H1 (cell line): ENCODE data around the gene IGLL1. TPM values are rescaled to one million over a fixed set of nuclear protein-coding genes. Genes with fewer than 3 reads are reported as not detected.

ENCODE experiments used
- CTCF ChIA-PET: fragments of 300-600 bp; sonication (Branson Sonifier 250); formaldehyde crosslinking; loops from one replicate; lab custom pipeline; 2021; ENCODE audit not compliant: partially characterized antibody; lab: Charles Lee
- POLR2A ChIA-PET: fragments of 300-600 bp; sonication (Branson Sonifier 250); formaldehyde crosslinking; loops from one replicate; lab custom pipeline; 2021; ENCODE audit warnings: inconsistent platforms; ENCODE audit not compliant: partially characterized antibody; lab: Charles Lee
- DNase-seq, 2 experiments: peaks; one replicate each; pipeline versions ENCODE4 v3.0.0 to v3.0.0-alpha.2; 2010 to 2022; ENCODE audit warnings: low spot score in 2 of 2, low read depth in 1 of 2, mixed read lengths in 1 of 2
- FAIRE-seq: peaks from 2 replicates; lab custom pipeline; 2011; peaks lifted over from hg19 to GRCh38; lab: Jason Lieb, UNC
- H2AFZ ChIP-seq: 2 replicates; pipeline ENCODE4 v1.8.1; 2012; ENCODE audit warnings: low read length, inconsistent platforms
- H2AK5ac ChIP-seq: 2 replicates; pipeline ENCODE4 v1.6.1; 2013; ENCODE audit warnings: low read depth, low read length
- H2BK120ac ChIP-seq: replicated peaks from 2 replicates; pipeline ENCODE3; 2013; ENCODE audit warnings: low read depth, low read length, inconsistent platforms
- H2BK12ac ChIP-seq: 2 replicates; pipeline ENCODE4 v1.6.1; 2013; ENCODE audit warnings: low read depth, low read length
- H2BK15ac ChIP-seq: 2 replicates; pipeline ENCODE4 v1.6.1; 2013; ENCODE audit warnings: low read length
- H2BK20ac ChIP-seq: 2 replicates; pipeline ENCODE4 v1.6.1; 2013; ENCODE audit warnings: low read length
- H2BK5ac ChIP-seq: 2 replicates; pipeline ENCODE4 v1.6.1; 2013; ENCODE audit warnings: low read depth, low read length
- H3K14ac ChIP-seq: 2 replicates; pipeline ENCODE4 v1.6.1; 2013; ENCODE audit warnings: inconsistent platforms; ENCODE audit not compliant: insufficient read length
- H3K18ac ChIP-seq: 2 replicates; pipeline ENCODE4 v1.6.1; 2013; ENCODE audit warnings: low read length; ENCODE audit errors: extremely low read depth
- H3K23ac ChIP-seq: 2 replicates; pipeline ENCODE4 v1.6.1; 2013; ENCODE audit warnings: inconsistent platforms; ENCODE audit not compliant: insufficient read length
- H3K23me2 ChIP-seq: 2 replicates; pipeline ENCODE4 v1.6.1; 2013; ENCODE audit warnings: low read depth, low read length
- H3K27ac ChIP-seq: 2 replicates; pipeline ENCODE4 v1.6.1; 2011; ENCODE audit warnings: low read depth, low read length, inconsistent platforms
- H3K27me3 ChIP-seq, 4 experiments: replicated peaks in 1 of 4; 1 replicate in 1 of 4; 2 replicates in 3 of 4; pipeline versions ENCODE4 v1.6.1 to v1.8.1; 2011 to 2013; ENCODE audit warnings: low read length in 3 of 4, mild to moderate bottlenecking in 3 of 4, inconsistent platforms in 2 of 4, mixed read lengths in 2 of 4, moderate library complexity in 1 of 4; ENCODE audit not compliant: control insufficient read depth in 3 of 4, insufficient read depth in 3 of 4; ENCODE audit errors: extremely low read depth in 1 of 4
- H3K36me3 ChIP-seq, 4 experiments: 2 replicates each; pipeline versions ENCODE4 v1.6.1 to v1.8.1; 2011 to 2013; ENCODE audit warnings: mild to moderate bottlenecking in 4 of 4, low read length in 3 of 4, moderate library complexity in 2 of 4, control low read depth in 1 of 4, inconsistent platforms in 1 of 4; ENCODE audit not compliant: insufficient read depth in 4 of 4, control insufficient read depth in 2 of 4
- H3K4ac ChIP-seq: replicated peaks from 2 replicates; pipeline ENCODE3; 2013; ENCODE audit warnings: low read length, low read depth, mixed read lengths, inconsistent platforms; ENCODE audit not compliant: insufficient read length
- H3K4me1 ChIP-seq, 4 experiments: replicated peaks in 1 of 4; 1 replicate in 1 of 4; 2 replicates in 3 of 4; pipeline versions ENCODE4 v1.6.1 to v1.8.1; 2011 to 2013; ENCODE audit warnings: low read length in 3 of 4, inconsistent platforms in 2 of 4, mixed read lengths in 1 of 4; ENCODE audit not compliant: insufficient read depth in 4 of 4, control insufficient read depth in 3 of 4
- H3K4me2 ChIP-seq, 2 experiments: 2 replicates each; pipeline versions ENCODE4 v1.6.1 to v1.8.1; 2011 to 2013; ENCODE audit warnings: low read depth in 2 of 2, low read length in 2 of 2, control low read depth in 1 of 2, inconsistent platforms in 1 of 2, mild to moderate bottlenecking in 1 of 2; ENCODE audit not compliant: insufficient read depth in 1 of 2
- H3K4me3 ChIP-seq, 4 experiments: fragments of 200-600, 300-600 bp in 1 of 4; sonication (generic), shearing (Covaris generic), sonication (Bioruptor Twin) in 1 of 4; 2 replicates each; pipeline versions ENCODE4 v1.5.1 to v1.8.1; 2011 to 2016; ENCODE audit warnings: low read length in 4 of 4, low read depth in 3 of 4, control low read depth in 2 of 4, inconsistent platforms in 2 of 4, mild to moderate bottlenecking in 2 of 4, mixed read lengths in 1 of 4, moderate library complexity in 1 of 4; ENCODE audit not compliant: insufficient read depth in 2 of 4; ENCODE audit errors: extremely low read depth in 1 of 4
- H3K56ac ChIP-seq: replicated peaks from 2 replicates; pipeline ENCODE3; 2013; ENCODE audit warnings: low read depth, mild to moderate bottlenecking, mixed read lengths, low read length, inconsistent platforms; ENCODE audit not compliant: insufficient read length
- H3K79me1 ChIP-seq: 2 replicates; pipeline ENCODE4 v1.6.1; 2013; ENCODE audit warnings: low read depth, low read length, control low read depth
- H3K79me2 ChIP-seq, 2 experiments: 2 replicates each; pipeline versions ENCODE4 v1.6.1 to v1.8.1; 2012 to 2013; ENCODE audit warnings: low read length in 2 of 2, mild to moderate bottlenecking in 2 of 2, inconsistent platforms in 1 of 2; ENCODE audit not compliant: insufficient read depth in 2 of 2, control insufficient read depth in 1 of 2
- H3K9ac ChIP-seq, 4 experiments: replicated peaks in 1 of 4; 1 replicate in 1 of 4; 2 replicates in 3 of 4; pipeline versions ENCODE4 v1.6.1 to v1.8.1; 2011 to 2013; ENCODE audit warnings: low read depth in 3 of 4, low read length in 3 of 4, control low read depth in 2 of 4, mild to moderate bottlenecking in 2 of 4, moderate library complexity in 2 of 4, inconsistent platforms in 1 of 4; ENCODE audit errors: extremely low read depth in 1 of 4
- H3K9me3 ChIP-seq, 2 experiments: 2 replicates each; pipeline versions ENCODE4 v1.6.1 to v1.8.1; 2012 to 2013; ENCODE audit warnings: mild to moderate bottlenecking in 2 of 2, moderate library complexity in 2 of 2, control low read depth in 1 of 2, inconsistent platforms in 1 of 2, low read depth in 1 of 2, low read length in 1 of 2, mixed read lengths in 1 of 2; ENCODE audit not compliant: insufficient read depth in 2 of 2
- H4K20me1 ChIP-seq, 2 experiments: replicated peaks in 1 of 2; 2 replicates each; pipeline versions ENCODE3 to v1.8.1; 2011 to 2013; ENCODE audit warnings: inconsistent platforms in 2 of 2, low read length in 2 of 2, mild to moderate bottlenecking in 1 of 2; ENCODE audit not compliant: insufficient read depth in 2 of 2, control insufficient read depth in 1 of 2
- H4K5ac ChIP-seq: 2 replicates; pipeline ENCODE4 v1.6.1; 2013; ENCODE audit warnings: low read length, low read depth, mixed read lengths, inconsistent platforms; ENCODE audit not compliant: insufficient read length
- H4K8ac ChIP-seq: 2 replicates; pipeline ENCODE4 v1.8.0; 2013; ENCODE audit warnings: mild to moderate bottlenecking, moderate library complexity, low read length, inconsistent platforms; ENCODE audit not compliant: insufficient read depth; ENCODE audit errors: extremely low read depth
- H4K91ac ChIP-seq: replicated peaks from 2 replicates; pipeline ENCODE3; 2013; ENCODE audit warnings: low read length, mixed read lengths, inconsistent platforms; ENCODE audit not compliant: insufficient read length
- RNF2 ChIP-seq: fragments of 200-900, 300-1000 bp; sonication (generic); IDR thresholded peaks from 2 replicates; pipeline ENCODE4 v1.7.1; 2016; ENCODE audit warnings: borderline replicate concordance, low read depth, mild to moderate bottlenecking, antibody characterized with exemption, low read length; ENCODE audit not compliant: poor library complexity, severe bottlenecking; ENCODE audit errors: missing control alignments
- SAP30 ChIP-seq: fragments of 300-600 bp; sonication (generic); IDR thresholded peaks from 2 replicates; pipeline ENCODE4 v1.7.1; 2012; ENCODE audit warnings: low read length, moderate library complexity, mild to moderate bottlenecking, inconsistent platforms; ENCODE audit not compliant: insufficient read depth, insufficient replicate concordance
- SP1 ChIP-seq: IDR thresholded peaks from 2 replicates; pipeline ENCODE4 v1.6.1; 2011; ENCODE audit warnings: low read depth, low read length
- SP4 ChIP-seq: IDR thresholded peaks from 2 replicates; pipeline ENCODE4 v1.6.1; 2012; ENCODE audit warnings: low read length, inconsistent platforms
- TCF12 ChIP-seq: IDR thresholded peaks from 2 replicates; pipeline ENCODE4 v1.6.1; 2011; ENCODE audit warnings: low read depth, mild to moderate bottlenecking, low read length
- WGBS, 2 experiments: shearing (Covaris generic) in 1 of 2; methylation state at CpG; one replicate each; pipeline versions ENCODE4 v1.1.6 to v1.1.7; 2013 to 2015; ENCODE audit warnings: low lambda C conversion rate in 2 of 2, mixed read lengths in 2 of 2, inconsistent platforms in 1 of 2, low coverage in 1 of 2, missing lambda C conversion rate in 1 of 2; ENCODE audit not compliant: insufficient replicate concordance in 2 of 2, insufficient coverage in 1 of 2, insufficient read length in 1 of 2; ENCODE audit errors: extremely low coverage in 1 of 2, missing lambda C conversion rate in 1 of 2; 5-methylcytosine and 5-hydroxymethylcytosine counted together
- polyA plus RNA-seq, 7 experiments: library from polyadenylated mRNA; depleted of rRNA in 3 of 7; stranded (reverse) in 5 of 7; unstranded in 2 of 7; fragments of >200 nt in 5 of 7; fragments of 200-250 nt in 2 of 7; gene quantifications; 1 replicate in 5 of 7; 2 replicates in 1 of 7; 4 replicates in 1 of 7; pipeline versions ENCODE4 v1.2.1 to v1.2.3, GENCODE V29; 2011 to 2013; ENCODE audit warnings: missing spikeins in 2 of 7, mixed read lengths in 2 of 7
- total RNA-seq: library from RNA; stranded (reverse); fragmentation: NEBNext Ultra II Directional; extraction: Animal tissue kit (Norgen Biotek cat#: 25700); gene quantifications from 2 replicates; pipeline ENCODE4 v1.2.1, GENCODE V29; 2021

The IGLL1 gene
- total and polyA plus RNA-seq, 2 of the 8 experiments (the other 6 are each of a cell fraction or from before 2014, with no cell fraction given), result not detected

DNA sequence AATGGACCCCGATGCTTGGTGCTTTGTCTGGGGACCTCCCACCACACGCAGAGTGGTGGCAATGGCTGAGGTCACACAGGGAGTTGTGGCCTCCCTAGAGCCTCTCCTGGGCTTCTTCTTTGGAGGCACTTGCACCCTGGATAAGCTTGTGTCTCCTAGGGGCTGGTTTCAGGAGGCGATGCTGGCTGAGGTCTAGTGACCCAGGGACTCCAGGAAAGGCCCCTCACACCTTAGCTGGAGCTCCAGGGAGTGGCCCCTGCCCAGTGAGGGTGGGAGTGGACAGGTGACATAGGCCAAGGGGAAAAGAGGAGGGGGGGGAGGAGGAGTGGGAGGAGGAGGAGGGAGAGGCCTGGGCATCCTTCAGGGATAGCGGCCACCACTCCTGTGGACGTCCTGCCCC, 810 bp downstream of the IGLL1 start:
- no peak overlapping the region for H4K91ac ChIP-seq
- H3K27me3 ChIP-seq, result no peaks in the 10 kb centered on the region
- no peaks in the 10 kb centered on the region for H3K36me3 ChIP-seq
- no peak overlapping the region for H4K8ac ChIP-seq
- DNase-seq, result no peak
- H3K9ac ChIP-seq, result no peak overlapping the region
- 76% methylated on average over 4 of the region's 5 CpGs; no CpG with 5 or more reads in 1 of the 2 experiments for WGBS, 2 experiments
- no peak overlapping the region for H2AFZ ChIP-seq
- H3K18ac ChIP-seq, result no peak overlapping the region
- no peak overlapping the region for H2BK15ac ChIP-seq
- H2BK20ac ChIP-seq, result no peak overlapping the region
- no peak overlapping the region for H3K23ac ChIP-seq
- no peaks in the 10 kb centered on the region; a peak in 1 of 7 replicates for H3K4me1 ChIP-seq
- no peak overlapping the region for H3K56ac ChIP-seq
- no peak overlapping the region for H2AK5ac ChIP-seq
- no peaks in the 10 kb centered on the region; the same call in 1 of the 2 replicates for H3K23me2 ChIP-seq
- no peaks in the 10 kb centered on the region for H3K9me3 ChIP-seq
- H3K4me3 ChIP-seq, result no peak overlapping the region
- H2BK12ac ChIP-seq, result no peak overlapping the region
- no peak overlapping the region for H3K14ac ChIP-seq
- H3K27ac ChIP-seq, result no peak overlapping the region
- H3K4ac ChIP-seq, result no peak overlapping the region
- H3K79me2 ChIP-seq, result no peaks in the 10 kb centered on the region
- CTCF ChIA-PET, result interaction anchor here (0.7 kb wide), 1 partner anchor 34 kb away, joined by 3 read pairs; no protein-coding TSS in a partner anchor
- FAIRE-seq, result no peak
- TF ChIP-seq RNF2, result no peak
- no peak for TF ChIP-seq SP1
- no peak for TF ChIP-seq TCF12
- no peak for TF ChIP-seq SP4
- TF ChIP-seq SAP30, result no peak
- H2BK120ac ChIP-seq, result no peak overlapping the region
- POLR2A ChIA-PET, result no interaction called here
- no peaks in the 10 kb centered on the region for H4K20me1 ChIP-seq
- no peaks in the 10 kb centered on the region for H3K79me1 ChIP-seq
- H4K5ac ChIP-seq, result no peak overlapping the region
- no peak overlapping the region for H3K4me2 ChIP-seq
- H2BK5ac ChIP-seq, result no peak overlapping the region
